GM12801 (cell line): ENCODE results near the gene GPANK1.

Experiments
- TF ChIP-seq, protein P1 (sequence below): IDR thresholded peaks from one replicate; pipeline ENCODE4 v1.5.1; 2011; ENCODE audit warnings: control low read depth; ENCODE audit not compliant: insufficient read length; ENCODE audit errors: extremely low read depth

The GPANK1 gene

DNA sequence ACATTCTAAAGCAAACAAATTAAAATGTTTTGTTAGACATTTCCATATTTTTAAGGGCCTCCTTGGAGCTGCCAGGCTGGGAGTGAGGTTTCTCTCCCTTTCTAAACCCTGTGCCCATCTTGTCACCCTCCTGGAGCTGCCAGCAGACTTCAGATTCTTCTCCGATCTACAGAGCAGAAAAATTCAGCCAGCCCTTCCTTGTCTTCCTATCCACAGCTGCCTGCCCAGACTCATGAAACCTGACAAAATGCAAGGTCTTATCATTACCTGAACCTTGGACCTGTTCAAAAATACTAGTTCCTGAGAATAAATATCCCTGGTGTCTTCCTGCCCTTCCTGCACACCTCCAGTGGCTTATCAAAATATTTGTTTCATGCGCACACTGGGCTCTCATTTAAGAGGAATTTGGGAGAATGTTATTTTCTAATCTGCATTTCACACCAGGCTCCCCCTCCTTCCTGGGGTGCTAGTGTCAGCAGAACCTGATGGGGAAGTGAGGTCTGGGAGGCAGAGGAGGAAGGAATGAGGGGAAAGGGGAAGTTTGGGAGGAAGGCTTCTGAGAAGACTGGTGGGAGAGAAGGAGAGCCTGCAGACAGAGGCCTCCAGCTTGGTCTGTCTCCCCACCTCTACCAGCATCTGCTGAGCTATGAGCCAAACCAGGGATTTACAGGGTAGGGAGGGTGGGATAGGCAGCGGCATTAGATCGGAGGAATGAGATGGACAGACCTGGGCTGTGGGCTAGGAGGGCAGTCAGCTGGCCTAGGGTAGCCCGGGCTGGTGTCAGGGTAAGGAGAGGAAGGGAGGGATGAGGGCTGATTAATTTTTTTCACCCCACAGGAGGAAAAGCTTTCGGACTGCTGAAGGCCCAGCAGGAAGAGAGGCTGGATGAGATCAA is 49.9 kb downstream of the GPANK1 start, which contains the start of gene AIF1:
Gene AIF1 (plus strand): TSS at position 551 of the 895 bp plus-strand sequence. CDS start 96 bp downstream, at position 647.
- TF ChIP-seq, protein P1, sequence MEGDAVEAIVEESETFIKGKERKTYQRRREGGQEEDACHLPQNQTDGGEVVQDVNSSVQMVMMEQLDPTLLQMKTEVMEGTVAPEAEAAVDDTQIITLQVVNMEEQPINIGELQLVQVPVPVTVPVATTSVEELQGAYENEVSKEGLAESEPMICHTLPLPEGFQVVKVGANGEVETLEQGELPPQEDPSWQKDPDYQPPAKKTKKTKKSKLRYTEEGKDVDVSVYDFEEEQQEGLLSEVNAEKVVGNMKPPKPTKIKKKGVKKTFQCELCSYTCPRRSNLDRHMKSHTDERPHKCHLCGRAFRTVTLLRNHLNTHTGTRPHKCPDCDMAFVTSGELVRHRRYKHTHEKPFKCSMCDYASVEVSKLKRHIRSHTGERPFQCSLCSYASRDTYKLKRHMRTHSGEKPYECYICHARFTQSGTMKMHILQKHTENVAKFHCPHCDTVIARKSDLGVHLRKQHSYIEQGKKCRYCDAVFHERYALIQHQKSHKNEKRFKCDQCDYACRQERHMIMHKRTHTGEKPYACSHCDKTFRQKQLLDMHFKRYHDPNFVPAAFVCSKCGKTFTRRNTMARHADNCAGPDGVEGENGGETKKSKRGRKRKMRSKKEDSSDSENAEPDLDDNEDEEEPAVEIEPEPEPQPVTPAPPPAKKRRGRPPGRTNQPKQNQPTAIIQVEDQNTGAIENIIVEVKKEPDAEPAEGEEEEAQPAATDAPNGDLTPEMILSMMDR: no peak

- TF ChIP-seq, protein P1: no peak
Measured at GRCh38 chr6:31614075-31614619, 50.6 kb downstream of the GPANK1 start.
